ENCODE data around the gene ETFB.
"Not testable (repeated sequence)": the region's sequence is repeated elsewhere in the genome, so short reads cannot be mapped to it uniquely, and the experiment has no call there.

Gene ETFB

GRCh38 chr19:51365965-51366388 lies at the start of gene ETFB:
ETFB (minus strand) TSS chr19:51366388; CDS start chr19:51366326, 62 bp downstream.
- DNase-seq: no peak

- DNase-seq: no peak
These were observed 49.0 kb upstream of the ETFB start for GRCh38 chr19:51415187-51415586.

GRCh38 chr19:51410950-51411748 lies 45.0 kb upstream of the ETFB start:
- no peak for DNase-seq

- peak; percentile 37 for DNase-seq
These were observed 41.4 kb upstream of the ETFB start for GRCh38 chr19:51407511-51408131.

GRCh38 chr19:51402117-51402516 lies 35.9 kb upstream of the ETFB start:
- no peak for DNase-seq

- not testable (repeated sequence) for DNase-seq
These were observed 33.7 kb upstream of the ETFB start for GRCh38 chr19:51399936-51400335.

GRCh38 chr19:51399231-51399630 lies 33.0 kb upstream of the ETFB start:
- no peak for DNase-seq

GRCh38 chr19:51398096-51398704 lies 32.0 kb upstream of the ETFB start:
- DNase-seq: peak; percentile 31

GRCh38 chr19:51397453-51397852 lies 31.3 kb upstream of the ETFB start:
- DNase-seq: not testable (repeated sequence)

GRCh38 chr19:51396175-51396574 lies 30.0 kb upstream of the ETFB start:
- DNase-seq: no peak

GRCh38 chr19:51394050-51394836 lies 28.1 kb upstream of the ETFB start:
- DNase-seq: peak; percentile 100

- DNase-seq: no peak
These were observed 26.5 kb upstream of the ETFB start for GRCh38 chr19:51392701-51393100.

- no peak for DNase-seq
These were observed 25.0 kb upstream of the ETFB start for GRCh38 chr19:51391073-51391611.

GRCh38 chr19:51389143-51389542 lies 23.0 kb upstream of the ETFB start:
- DNase-seq: no peak

GRCh38 chr19:51387924-51388389 lies 21.8 kb upstream of the ETFB start, which contains the start of gene LIM2:
LIM2 (minus strand) TSS chr19:51387974; CDS start chr19:51387443, 531 bp downstream.
- no peak for DNase-seq

- DNase-seq: no peak
These were observed 20.8 kb upstream of the ETFB start for GRCh38 chr19:51386882-51387520.

- DNase-seq: no peak
These were observed 15.8 kb upstream of the ETFB start for GRCh38 chr19:51382004-51382403.

GRCh38 chr19:51380379-51380778 lies 14.2 kb upstream of the ETFB start:
- no peak for DNase-seq

- no peak for DNase-seq
These were observed 11.2 kb upstream of the ETFB start for GRCh38 chr19:51377422-51377821.

- no peak for DNase-seq
These were observed 9.5 kb upstream of the ETFB start for GRCh38 chr19:51375504-51376221.

Measured in EL (cell line).